Omental fat pad (tissue), 4 donors: ENCODE data around the gene ADGRD1. TPM values are rescaled to one million over a fixed set of nuclear protein-coding genes. Genes with fewer than 3 reads are reported as not detected.
A peak's percentile ranks its signal among the peaks of the same experiment; 100 is the strongest.

ENCODE experiments used
- ATAC-seq: fragments of 150-250 bp; one replicate; pipeline ENCODE4 v1.9.1; 2016; ENCODE audit warnings: mild to moderate bottlenecking, moderate library complexity; ENCODE audit not compliant: low FRiP score
- DNase-seq: peaks from one replicate; pipeline ENCODE4 v3.0.0-alpha.2; 2019; ENCODE audit warnings: low spot score
- CTCF ChIP-seq, 3 donors: fragments of 450-650 bp; IDR thresholded peaks; one replicate each; pipeline ENCODE4 v1.5.1; 2016 to 2017; ENCODE audit warnings: antibody characterized with exemption in 3 of 3, mild to moderate bottlenecking in 3 of 3, moderate library complexity in 2 of 3
- total RNA-seq, 4 donors: library from RNA; depleted of rRNA; stranded (reverse); fragments of >200 nt; gene quantifications; one replicate each; pipeline ENCODE4 v1.1.0, GENCODE V29; 2016

The ADGRD1 gene
- total RNA-seq, 4 donors from 2014 or later: 34.3 to 98.6 (median 52.4) TPM

GRCh38 chr12:131120831-131121271, 167.1 kb downstream of the ADGRD1 start:
- ATAC-seq: no peak
- no peak for DNase-seq
- TF ChIP-seq CTCF (IDR thresholded peaks at IDR 0.05): no peak

- no peak for TF ChIP-seq CTCF (IDR thresholded peaks at IDR 0.05)
- DNase-seq: no peak
- ATAC-seq: no peak
Measured at GRCh38 chr12:131121705-131122405, 168.1 kb downstream of the ADGRD1 start.

DNA sequence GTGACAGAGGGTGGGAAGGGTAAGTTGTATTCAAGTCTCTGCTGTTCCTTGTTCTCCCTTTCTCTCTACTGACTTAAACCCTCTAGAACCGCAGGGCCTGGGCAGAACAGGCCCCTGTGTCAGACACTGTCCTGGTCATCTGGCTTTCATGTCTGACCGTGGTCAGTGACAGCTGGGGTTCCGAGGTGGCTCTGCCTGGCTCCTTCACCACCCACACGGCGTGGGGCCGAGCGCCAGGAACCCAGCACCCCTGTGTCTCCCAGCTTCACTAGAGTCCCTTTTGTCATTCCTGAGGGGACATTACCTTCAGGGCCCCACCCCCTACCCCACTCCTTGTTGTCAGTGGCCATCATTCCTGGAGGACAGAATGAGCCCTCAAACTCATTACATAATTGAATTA, 168.9 kb downstream of the ADGRD1 start:
- peak; percentile 10 for DNase-seq
- no peak for ATAC-seq
- TF ChIP-seq CTCF (IDR thresholded peaks at IDR 0.05): no peak

DNA sequence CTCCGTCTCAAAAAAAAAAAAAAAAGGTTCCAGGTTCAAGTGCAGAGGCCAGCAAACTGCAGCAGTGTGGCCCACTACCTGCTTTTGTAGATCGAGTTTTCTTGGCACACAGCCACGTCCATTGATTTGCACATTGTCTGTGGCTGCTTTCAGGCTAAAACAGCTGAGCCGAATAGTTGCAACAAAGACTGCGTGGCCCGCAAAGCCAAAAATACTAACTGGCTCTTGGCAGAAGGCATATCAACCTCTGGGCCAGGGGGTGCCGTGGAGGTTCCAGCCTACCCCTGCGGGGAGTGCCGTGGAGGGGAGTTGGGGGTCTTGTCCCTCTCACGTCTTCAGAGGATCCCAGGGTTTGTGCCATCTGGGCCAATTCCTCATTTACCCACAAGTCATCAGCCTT, 170.1 kb downstream of the ADGRD1 start:
- no peak for ATAC-seq
- DNase-seq: no peak
- no peak for TF ChIP-seq CTCF (IDR thresholded peaks at IDR 0.05)

- no peak for TF ChIP-seq CTCF (IDR thresholded peaks at IDR 0.05)
- ATAC-seq: no peak
- DNase-seq: no peak
Measured at GRCh38 chr12:131124487-131125280, 171.0 kb downstream of the ADGRD1 start.

GRCh38 chr12:131126662-131127173, 173.0 kb downstream of the ADGRD1 start:
- ATAC-seq (no peak), DNase-seq (no peak)
- TF ChIP-seq CTCF (IDR thresholded peaks at IDR 0.05): no peak
